IMR-90 (cell line): ENCODE data around the gene TLK2. TPM values are rescaled to one million over a fixed set of nuclear protein-coding genes. Genes with fewer than 3 reads are reported as not detected.
A peak's percentile ranks its signal among the peaks of the same experiment; 100 is the strongest.
"Not testable (repeated sequence)": the region's sequence is repeated elsewhere in the genome, so short reads cannot be mapped to it uniquely, and the experiment has no call there.

Experiments used
- ATAC-seq: fragments of 200-7000 bp; cut with Tn5 transposase; 2 replicates; pipeline ENCODE4 v1.9.1; 2020; ENCODE audit warnings: low read depth, mild to moderate bottlenecking, moderate library complexity
- BruUV-seq: library from RNA; stranded (reverse); fragments of 400-500 nt; replicated peaks from 2 replicates; lab custom pipeline; 2021; lab: Mats Ljungman, UMichigan
- CTCF ChIA-PET: fragments of 300-600 bp; formaldehyde crosslinking; extraction: SDS; loops from one replicate; lab custom pipeline; 2021; ENCODE audit warnings: antibody characterized with exemption; lab: Yijun Ruan, JAX
- POLR2A ChIA-PET: fragments of 300-600 bp; sonication (Branson Sonifier 250); formaldehyde crosslinking; loops from one replicate; lab custom pipeline; 2022; ENCODE audit warnings: antibody characterized with exemption; ENCODE audit not compliant: unreplicated experiment; lab: Charles Lee
- DNase-seq: peaks from one replicate; pipeline ENCODE4 v3.0.0; 2013
- H2AFZ ChIP-seq: replicated peaks from 2 replicates; pipeline ENCODE3; 2013; ENCODE audit warnings: low read length, mild to moderate bottlenecking; ENCODE audit not compliant: poor library complexity
- H2AK5ac ChIP-seq: 2 replicates; pipeline ENCODE4 v1.6.1; 2013; ENCODE audit warnings: low read depth, low read length, inconsistent platforms
- H2AK9ac ChIP-seq: replicated peaks from 2 replicates; pipeline ENCODE3; 2013; ENCODE audit warnings: mild to moderate bottlenecking, low read depth, low read length, moderate library complexity; ENCODE audit not compliant: poor library complexity
- H2BK120ac ChIP-seq: 2 replicates; pipeline ENCODE4 v1.6.1; 2013; ENCODE audit warnings: low read depth, low read length, inconsistent platforms
- H2BK15ac ChIP-seq: 3 replicates; pipeline ENCODE4 v1.6.1; 2013; ENCODE audit warnings: low read depth, low read length, inconsistent platforms
- H2BK20ac ChIP-seq: 2 replicates; pipeline ENCODE4 v1.6.1; 2013; ENCODE audit warnings: low read depth, mild to moderate bottlenecking, inconsistent platforms, low read length, moderate library complexity
- H2BK5ac ChIP-seq: 2 replicates; pipeline ENCODE4 v1.6.1; 2013; ENCODE audit warnings: mild to moderate bottlenecking, low read depth, low read length, inconsistent platforms; ENCODE audit not compliant: poor library complexity, severe bottlenecking
- H3K14ac ChIP-seq: replicated peaks from 2 replicates; pipeline ENCODE4 v1.6.1; 2013; ENCODE audit warnings: low read depth, low read length, inconsistent platforms
- H3K18ac ChIP-seq: 2 replicates; pipeline ENCODE4 v1.6.1; 2013; ENCODE audit warnings: low read depth, low read length, control low read depth
- H3K23ac ChIP-seq: 2 replicates; pipeline ENCODE4 v1.6.1; 2013; ENCODE audit warnings: low read depth, low read length, inconsistent platforms
- H3K27ac ChIP-seq: 2 replicates; pipeline ENCODE4 v1.5.1; 2013; ENCODE audit warnings: mild to moderate bottlenecking, control low read depth, low read length; ENCODE audit not compliant: insufficient read depth
- H3K27me3 ChIP-seq: 2 replicates; pipeline ENCODE4 v1.6.1; 2013; ENCODE audit warnings: low read length; ENCODE audit not compliant: control insufficient read depth, insufficient read depth
- H3K36me3 ChIP-seq: 2 replicates; pipeline ENCODE4 v1.6.1; 2013; ENCODE audit warnings: low read length, mixed read lengths; ENCODE audit not compliant: control insufficient read depth, insufficient read depth
- H3K4ac ChIP-seq: 2 replicates; pipeline ENCODE4 v1.6.1; 2013; ENCODE audit warnings: low read depth, low read length, inconsistent platforms
- H3K4me1 ChIP-seq: 2 replicates; pipeline ENCODE4 v1.6.1; 2013; ENCODE audit warnings: low read length, mixed read lengths; ENCODE audit not compliant: control insufficient read depth, insufficient read depth
- H3K4me2 ChIP-seq: 2 replicates; pipeline ENCODE4 v1.6.1; 2013; ENCODE audit warnings: low read depth, mild to moderate bottlenecking, control low read depth, low read length, moderate library complexity
- H3K4me3 ChIP-seq: 2 replicates; pipeline ENCODE4 v1.5.1; 2013; ENCODE audit warnings: low read depth, mild to moderate bottlenecking, control low read depth, low read length, moderate library complexity; ENCODE audit not compliant: insufficient read depth
- H3K56ac ChIP-seq: 2 replicates; pipeline ENCODE4 v1.6.1; 2013; ENCODE audit warnings: low read length, inconsistent platforms; ENCODE audit not compliant: insufficient read depth; ENCODE audit errors: extremely low read depth
- H3K79me1 ChIP-seq, 2 experiments: 2 replicates each; pipeline ENCODE4 v1.6.1; 2013; ENCODE audit warnings: low read length in 2 of 2, inconsistent platforms in 1 of 2, low read depth in 1 of 2
- H3K9ac ChIP-seq: 2 replicates; pipeline ENCODE4 v1.6.1; 2013; ENCODE audit warnings: low read depth, low read length, control low read depth
- H3K9me1 ChIP-seq: 2 replicates; pipeline ENCODE4 v1.6.1; 2013; ENCODE audit warnings: low read length, inconsistent platforms; ENCODE audit not compliant: insufficient read depth
- H3K9me3 ChIP-seq: 2 replicates; pipeline ENCODE4 v1.6.1; 2013; ENCODE audit warnings: low read length; ENCODE audit not compliant: control insufficient read depth, insufficient read depth
- H4K20me1 ChIP-seq: 2 replicates; pipeline ENCODE4 v1.6.1; 2013; ENCODE audit warnings: low read length, inconsistent platforms; ENCODE audit not compliant: insufficient read depth
- H4K5ac ChIP-seq: 2 replicates; pipeline ENCODE4 v1.6.1; 2013; ENCODE audit warnings: mild to moderate bottlenecking, low read depth, low read length, control low read depth
- H4K8ac ChIP-seq, 2 experiments: 2 replicates each; pipeline ENCODE4 v1.6.1; 2013; ENCODE audit warnings: low read depth in 2 of 2, low read length in 2 of 2, control low read depth in 1 of 2, inconsistent platforms in 1 of 2
- H4K91ac ChIP-seq: 2 replicates; pipeline ENCODE4 v1.6.1; 2013; ENCODE audit warnings: low read depth, low read length, inconsistent platforms; ENCODE audit not compliant: insufficient read depth
- WGBS, 2 experiments: methylation state at CpG; one replicate each; pipeline versions ENCODE4 v1.1.5 to v1.1.7; 2013; ENCODE audit warnings: missing lambda C conversion rate in 2 of 2; ENCODE audit not compliant: insufficient read length in 1 of 2; ENCODE audit errors: extremely low coverage in 2 of 2; 5-methylcytosine and 5-hydroxymethylcytosine counted together
- dilution Hi-C: fragments of 300-500 bp; cut with HindIII; formaldehyde crosslinking; loops from one replicate; pipeline ENCODE4 v1.14.3; 2018; ENCODE audit warnings: low sequenced_read_pairs; ENCODE audit not compliant: unreplicated experiment
- in situ Hi-C: fragments of 300-500 bp; cut with MboI; formaldehyde crosslinking; loops from 3 replicates; pipeline ENCODE4 v1.14.3; 2019; ENCODE audit warnings: low sequenced_read_pairs, inconsistent platforms, mixed read lengths
- intact Hi-C: fragments of 100-400 bp; cut with micrococcal nuclease; formaldehyde crosslinking; loops from 2 replicates; pipeline ENCODE4 v1.10.0; 2022
- polyA plus RNA-seq, 3 experiments: library from polyadenylated mRNA; depleted of rRNA; stranded (reverse); fragments of >200 nt; gene quantifications; 2 replicates each; pipeline ENCODE4 v1.2.3, GENCODE V29; 2012; ENCODE audit warnings: low replicate concordance in 1 of 3
- total RNA-seq: library from RNA; depleted of rRNA; stranded (reverse); fragments of >200 nt; gene quantifications from 2 replicates; pipeline ENCODE4 v1.2.3, GENCODE V29; 2012

Gene TLK2
- total and polyA plus RNA-seq, 2 of the 4 experiments (the other 2 are of a cell fraction), result 35.7 to 39.4 TPM

- H4K5ac ChIP-seq, H4K91ac ChIP-seq, H3K18ac ChIP-seq, in situ Hi-C loops, H3K14ac ChIP-seq, H3K56ac ChIP-seq, H3K4me3 ChIP-seq, POLR2A ChIA-PET, H2BK20ac ChIP-seq, H3K4ac ChIP-seq, H3K27ac ChIP-seq, H3K9me3 ChIP-seq, H2AFZ ChIP-seq, H3K23ac ChIP-seq, intact Hi-C loops, CTCF ChIA-PET, H3K27me3 ChIP-seq, H2AK5ac ChIP-seq, H3K4me2 ChIP-seq, H4K8ac ChIP-seq, H2BK120ac ChIP-seq, H3K4me1 ChIP-seq, H3K36me3 ChIP-seq, H3K9me1 ChIP-seq, H2BK15ac ChIP-seq, H2AK9ac ChIP-seq, ATAC-seq, H2BK5ac ChIP-seq, H3K9ac ChIP-seq, BruUV-seq, dilution Hi-C loops: not testable (repeated sequence)
- H4K20me1 ChIP-seq, result peaks cover 56% of the 10 kb centered on the region
- WGBS, 2 experiments, result no CpG with 5 or more reads among the region's 3 CpGs
- peak; percentile 1 for DNase-seq
- peaks cover 4 to 48% of the 10 kb centered on the region in 2 experiments; a peak in 3 of 4 replicates for H3K79me1 ChIP-seq
Observed at GRCh38 chr17:62510247-62510819, 31.7 kb downstream of the TLK2 start.

GRCh38 chr17:62511014-62511413, 32.4 kb downstream of the TLK2 start:
- H4K8ac ChIP-seq, H3K23ac ChIP-seq, H3K9me3 ChIP-seq, H4K5ac ChIP-seq, dilution Hi-C loops, H3K9ac ChIP-seq, H3K4ac ChIP-seq, H3K18ac ChIP-seq, in situ Hi-C loops, H3K4me1 ChIP-seq, DNase-seq, H2BK120ac ChIP-seq, H3K4me2 ChIP-seq, CTCF ChIA-PET, H3K36me3 ChIP-seq, H2AK5ac ChIP-seq, BruUV-seq, H4K91ac ChIP-seq, H2AK9ac ChIP-seq, H2BK20ac ChIP-seq, intact Hi-C loops, H3K9me1 ChIP-seq, ATAC-seq, H2BK5ac ChIP-seq, H3K27ac ChIP-seq, H3K27me3 ChIP-seq, H2AFZ ChIP-seq, POLR2A ChIA-PET, H3K4me3 ChIP-seq, H3K56ac ChIP-seq, H2BK15ac ChIP-seq, H3K14ac ChIP-seq: not testable (repeated sequence)
- Histone ChIP-seq H4K20me1 (peaks cover 50% of the 10 kb centered on the region), H3K79me1 (peaks cover 4 to 41% of the 10 kb centered on the region in 2 experiments; a peak in 3 of 4 replicates)
- no CpG with 5 or more reads among the region's 3 CpGs for WGBS, 2 experiments
